H1 (cell line): Measurements from ENCODE around the gene BCAR3. TPM values are rescaled to one million over a fixed set of nuclear protein-coding genes. Genes with fewer than 3 reads are reported as not detected.

Experiments
- CTCF ChIA-PET: fragments of 300-600 bp; sonication (Branson Sonifier 250); formaldehyde crosslinking; loops from one replicate; lab custom pipeline; 2021; ENCODE audit not compliant: partially characterized antibody; lab: Charles Lee
- POLR2A ChIA-PET: fragments of 300-600 bp; sonication (Branson Sonifier 250); formaldehyde crosslinking; loops from one replicate; lab custom pipeline; 2021; ENCODE audit warnings: inconsistent platforms; ENCODE audit not compliant: partially characterized antibody; lab: Charles Lee
- DNase-seq, 2 experiments: peaks; one replicate each; pipeline versions ENCODE4 v3.0.0 to v3.0.0-alpha.2; 2010 to 2022; ENCODE audit warnings: low spot score in 2 of 2, low read depth in 1 of 2, mixed read lengths in 1 of 2
- FAIRE-seq: peaks from 2 replicates; lab custom pipeline; 2011; peaks lifted over from hg19 to GRCh38; lab: Jason Lieb, UNC
- H2AFZ ChIP-seq: 2 replicates; pipeline ENCODE4 v1.8.1; 2012; ENCODE audit warnings: low read length, inconsistent platforms
- H2AK5ac ChIP-seq: 2 replicates; pipeline ENCODE4 v1.6.1; 2013; ENCODE audit warnings: low read depth, low read length
- H2BK120ac ChIP-seq: replicated peaks from 2 replicates; pipeline ENCODE3; 2013; ENCODE audit warnings: low read depth, low read length, inconsistent platforms
- H2BK12ac ChIP-seq: 2 replicates; pipeline ENCODE4 v1.6.1; 2013; ENCODE audit warnings: low read depth, low read length
- H2BK15ac ChIP-seq: 2 replicates; pipeline ENCODE4 v1.6.1; 2013; ENCODE audit warnings: low read length
- H2BK20ac ChIP-seq: 2 replicates; pipeline ENCODE4 v1.6.1; 2013; ENCODE audit warnings: low read length
- H2BK5ac ChIP-seq: 2 replicates; pipeline ENCODE4 v1.6.1; 2013; ENCODE audit warnings: low read depth, low read length
- H3K14ac ChIP-seq: 2 replicates; pipeline ENCODE4 v1.6.1; 2013; ENCODE audit warnings: inconsistent platforms; ENCODE audit not compliant: insufficient read length
- H3K18ac ChIP-seq: 2 replicates; pipeline ENCODE4 v1.6.1; 2013; ENCODE audit warnings: low read length; ENCODE audit errors: extremely low read depth
- H3K23ac ChIP-seq: 2 replicates; pipeline ENCODE4 v1.6.1; 2013; ENCODE audit warnings: inconsistent platforms; ENCODE audit not compliant: insufficient read length
- H3K23me2 ChIP-seq: 2 replicates; pipeline ENCODE4 v1.6.1; 2013; ENCODE audit warnings: low read depth, low read length
- H3K27ac ChIP-seq: 2 replicates; pipeline ENCODE4 v1.6.1; 2011; ENCODE audit warnings: low read depth, low read length, inconsistent platforms
- H3K27me3 ChIP-seq, 4 experiments: replicated peaks in 1 of 4; 1 replicate in 1 of 4; 2 replicates in 3 of 4; pipeline versions ENCODE4 v1.6.1 to v1.8.1; 2011 to 2013; ENCODE audit warnings: low read length in 3 of 4, mild to moderate bottlenecking in 3 of 4, inconsistent platforms in 2 of 4, mixed read lengths in 2 of 4, moderate library complexity in 1 of 4; ENCODE audit not compliant: control insufficient read depth in 3 of 4, insufficient read depth in 3 of 4; ENCODE audit errors: extremely low read depth in 1 of 4
- H3K36me3 ChIP-seq, 4 experiments: 2 replicates each; pipeline versions ENCODE4 v1.6.1 to v1.8.1; 2011 to 2013; ENCODE audit warnings: mild to moderate bottlenecking in 4 of 4, low read length in 3 of 4, moderate library complexity in 2 of 4, control low read depth in 1 of 4, inconsistent platforms in 1 of 4; ENCODE audit not compliant: insufficient read depth in 4 of 4, control insufficient read depth in 2 of 4
- H3K4ac ChIP-seq: replicated peaks from 2 replicates; pipeline ENCODE3; 2013; ENCODE audit warnings: low read length, low read depth, mixed read lengths, inconsistent platforms; ENCODE audit not compliant: insufficient read length
- H3K4me1 ChIP-seq, 4 experiments: replicated peaks in 1 of 4; 1 replicate in 1 of 4; 2 replicates in 3 of 4; pipeline versions ENCODE4 v1.6.1 to v1.8.1; 2011 to 2013; ENCODE audit warnings: low read length in 3 of 4, inconsistent platforms in 2 of 4, mixed read lengths in 1 of 4; ENCODE audit not compliant: insufficient read depth in 4 of 4, control insufficient read depth in 3 of 4
- H3K4me2 ChIP-seq, 2 experiments: 2 replicates each; pipeline versions ENCODE4 v1.6.1 to v1.8.1; 2011 to 2013; ENCODE audit warnings: low read depth in 2 of 2, low read length in 2 of 2, control low read depth in 1 of 2, inconsistent platforms in 1 of 2, mild to moderate bottlenecking in 1 of 2; ENCODE audit not compliant: insufficient read depth in 1 of 2
- H3K4me3 ChIP-seq, 4 experiments: fragments of 200-600, 300-600 bp in 1 of 4; sonication (generic), shearing (Covaris generic), sonication (Bioruptor Twin) in 1 of 4; 2 replicates each; pipeline versions ENCODE4 v1.5.1 to v1.8.1; 2011 to 2016; ENCODE audit warnings: low read length in 4 of 4, low read depth in 3 of 4, control low read depth in 2 of 4, inconsistent platforms in 2 of 4, mild to moderate bottlenecking in 2 of 4, mixed read lengths in 1 of 4, moderate library complexity in 1 of 4; ENCODE audit not compliant: insufficient read depth in 2 of 4; ENCODE audit errors: extremely low read depth in 1 of 4
- H3K56ac ChIP-seq: replicated peaks from 2 replicates; pipeline ENCODE3; 2013; ENCODE audit warnings: low read depth, mild to moderate bottlenecking, mixed read lengths, low read length, inconsistent platforms; ENCODE audit not compliant: insufficient read length
- H3K79me1 ChIP-seq: 2 replicates; pipeline ENCODE4 v1.6.1; 2013; ENCODE audit warnings: low read depth, low read length, control low read depth
- H3K79me2 ChIP-seq, 2 experiments: 2 replicates each; pipeline versions ENCODE4 v1.6.1 to v1.8.1; 2012 to 2013; ENCODE audit warnings: low read length in 2 of 2, mild to moderate bottlenecking in 2 of 2, inconsistent platforms in 1 of 2; ENCODE audit not compliant: insufficient read depth in 2 of 2, control insufficient read depth in 1 of 2
- H3K9ac ChIP-seq, 4 experiments: replicated peaks in 1 of 4; 1 replicate in 1 of 4; 2 replicates in 3 of 4; pipeline versions ENCODE4 v1.6.1 to v1.8.1; 2011 to 2013; ENCODE audit warnings: low read depth in 3 of 4, low read length in 3 of 4, control low read depth in 2 of 4, mild to moderate bottlenecking in 2 of 4, moderate library complexity in 2 of 4, inconsistent platforms in 1 of 4; ENCODE audit errors: extremely low read depth in 1 of 4
- H3K9me3 ChIP-seq, 2 experiments: 2 replicates each; pipeline versions ENCODE4 v1.6.1 to v1.8.1; 2012 to 2013; ENCODE audit warnings: mild to moderate bottlenecking in 2 of 2, moderate library complexity in 2 of 2, control low read depth in 1 of 2, inconsistent platforms in 1 of 2, low read depth in 1 of 2, low read length in 1 of 2, mixed read lengths in 1 of 2; ENCODE audit not compliant: insufficient read depth in 2 of 2
- H4K20me1 ChIP-seq, 2 experiments: replicated peaks in 1 of 2; 2 replicates each; pipeline versions ENCODE3 to v1.8.1; 2011 to 2013; ENCODE audit warnings: inconsistent platforms in 2 of 2, low read length in 2 of 2, mild to moderate bottlenecking in 1 of 2; ENCODE audit not compliant: insufficient read depth in 2 of 2, control insufficient read depth in 1 of 2
- H4K5ac ChIP-seq: 2 replicates; pipeline ENCODE4 v1.6.1; 2013; ENCODE audit warnings: low read length, low read depth, mixed read lengths, inconsistent platforms; ENCODE audit not compliant: insufficient read length
- H4K8ac ChIP-seq: 2 replicates; pipeline ENCODE4 v1.8.0; 2013; ENCODE audit warnings: mild to moderate bottlenecking, moderate library complexity, low read length, inconsistent platforms; ENCODE audit not compliant: insufficient read depth; ENCODE audit errors: extremely low read depth
- H4K91ac ChIP-seq: replicated peaks from 2 replicates; pipeline ENCODE3; 2013; ENCODE audit warnings: low read length, mixed read lengths, inconsistent platforms; ENCODE audit not compliant: insufficient read length
- EP300 ChIP-seq, 2 experiments: IDR thresholded peaks; 1 replicate in 1 of 2; 2 replicates in 1 of 2; pipeline ENCODE4 v1.6.1; 2011 to 2012; ENCODE audit warnings: low read depth in 2 of 2, low read length in 2 of 2, mild to moderate bottlenecking in 2 of 2, borderline replicate concordance in 1 of 2, inconsistent platforms in 1 of 2, moderate library complexity in 1 of 2
- POLR2AphosphoS5 ChIP-seq: IDR thresholded peaks from 2 replicates; pipeline ENCODE4 v1.6.1; 2011; ENCODE audit warnings: low read depth, low read length
- RAD21 ChIP-seq, 2 experiments: IDR thresholded peaks in 1 of 2; conservative IDR thresholded peaks in 1 of 2; 2 replicates each; pipeline ENCODE4 v1.6.1; 2011; ENCODE audit warnings: low read depth in 2 of 2, low read length in 2 of 2, improper control_type of control experiment in 1 of 2, inconsistent platforms in 1 of 2, mild to moderate bottlenecking in 1 of 2, moderate library complexity in 1 of 2
- SRF ChIP-seq: IDR thresholded peaks from 2 replicates; pipeline ENCODE4 v1.6.1; 2011; ENCODE audit warnings: mild to moderate bottlenecking, low read depth, low read length, moderate library complexity
- WGBS, 2 experiments: shearing (Covaris generic) in 1 of 2; methylation state at CpG; one replicate each; pipeline versions ENCODE4 v1.1.6 to v1.1.7; 2013 to 2015; ENCODE audit warnings: low lambda C conversion rate in 2 of 2, mixed read lengths in 2 of 2, inconsistent platforms in 1 of 2, low coverage in 1 of 2, missing lambda C conversion rate in 1 of 2; ENCODE audit not compliant: insufficient replicate concordance in 2 of 2, insufficient coverage in 1 of 2, insufficient read length in 1 of 2; ENCODE audit errors: extremely low coverage in 1 of 2, missing lambda C conversion rate in 1 of 2; 5-methylcytosine and 5-hydroxymethylcytosine counted together
- polyA plus RNA-seq, 7 experiments: library from polyadenylated mRNA; depleted of rRNA in 3 of 7; stranded (reverse) in 5 of 7; unstranded in 2 of 7; fragments of >200 nt in 5 of 7; fragments of 200-250 nt in 2 of 7; gene quantifications; 1 replicate in 5 of 7; 2 replicates in 1 of 7; 4 replicates in 1 of 7; pipeline versions ENCODE4 v1.2.1 to v1.2.3, GENCODE V29; 2011 to 2013; ENCODE audit warnings: missing spikeins in 2 of 7, mixed read lengths in 2 of 7
- total RNA-seq: library from RNA; stranded (reverse); fragmentation: NEBNext Ultra II Directional; extraction: Animal tissue kit (Norgen Biotek cat#: 25700); gene quantifications from 2 replicates; pipeline ENCODE4 v1.2.1, GENCODE V29; 2021

The BCAR3 gene
- total and polyA plus RNA-seq, 2 of the 8 experiments (the other 6 are each of a cell fraction or from before 2014, with no cell fraction given), result 5.6 to 9.2 TPM

DNA sequence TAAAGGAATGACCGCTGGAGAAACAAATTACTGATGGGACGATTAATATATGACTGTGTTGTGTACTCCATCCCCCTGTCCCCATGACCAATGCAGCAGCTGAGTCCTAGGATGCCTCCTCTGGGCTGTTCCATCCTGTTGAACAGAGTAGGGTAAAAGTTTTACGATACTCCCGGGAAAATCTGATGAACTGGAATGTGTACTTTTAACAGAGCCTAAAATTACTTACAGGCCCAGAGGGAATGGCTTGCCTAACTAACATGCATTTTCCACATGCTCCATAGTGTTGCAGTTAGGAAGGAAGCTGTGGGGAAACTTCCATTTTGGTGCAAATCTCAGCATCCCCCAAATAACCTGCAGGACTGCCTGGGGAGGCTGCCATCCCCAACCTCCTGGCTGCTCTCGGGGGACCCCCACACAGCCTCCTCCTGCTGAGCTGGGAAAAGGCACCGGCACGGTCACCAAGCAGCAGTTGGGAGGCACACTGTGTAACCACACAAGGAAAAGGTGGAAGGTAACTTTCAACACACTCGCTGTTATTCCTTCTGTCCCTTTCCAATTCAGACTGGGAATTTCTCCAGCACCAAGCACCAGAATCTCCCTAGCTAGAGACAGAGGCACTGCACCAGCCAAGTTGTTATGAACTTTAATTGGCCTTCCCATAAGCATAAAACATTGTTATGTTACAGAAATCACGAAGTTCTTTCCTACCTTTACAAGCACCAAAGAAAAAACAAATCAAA lies 97.2 kb downstream of the BCAR3 start:
- no peak overlapping the region for H3K9ac ChIP-seq
- no peaks in the 10 kb centered on the region for H4K20me1 ChIP-seq
- H3K23me2 ChIP-seq, result no peaks in the 10 kb centered on the region
- H3K4ac ChIP-seq, result no peak overlapping the region
- TF ChIP-seq EP300 (IDR thresholded peaks at IDR 0.05; ENCODE audit: borderline replicate concordance in 1 of 2, low read depth in 2 of 2, low read length in 2 of 2), result no peak
- TF ChIP-seq RAD21 (IDR thresholded peaks at IDR 0.05 in 1 of 2, conservative IDR thresholded peaks at IDR 0.05 in 1 of 2; ENCODE audit: low read depth in 2 of 2, low read length in 2 of 2), result no peak
- no peak for TF ChIP-seq POLR2AphosphoS5
- TF ChIP-seq SRF, result no peak
- TF ChIP-seq, all 59 proteins: peak for 0
- Histone ChIP-seq H3K4me1 (no peaks in the 10 kb centered on the region; a peak in 1 of 7 replicates), H4K8ac (no peak overlapping the region), H2AK5ac (no peak overlapping the region), H2BK20ac (no peak overlapping the region), H3K4me2 (no peak overlapping the region), H3K9me3 (no peaks in the 10 kb centered on the region), H2BK120ac (no peak overlapping the region), H2BK5ac (no peak overlapping the region), H2AFZ (no peak overlapping the region), H3K36me3 (peaks cover 0 to 12% (median 5%) of the 10 kb centered on the region in 4 experiments; a peak in 4 of 8 replicates), H2BK12ac (no peak overlapping the region), H3K27ac (no peak overlapping the region), H3K14ac (no peak overlapping the region), H4K5ac (no peak overlapping the region), H4K91ac (no peak overlapping the region), H3K4me3 (no peak overlapping the region), H3K79me2 (no peaks in the 10 kb centered on the region), H3K18ac (no peak overlapping the region), H3K56ac (no peak overlapping the region), H3K27me3 (no peaks in the 10 kb centered on the region), H3K79me1 (no peaks in the 10 kb centered on the region; the same call in 1 of the 2 replicates), H3K23ac (no peak overlapping the region), H2BK15ac (no peak overlapping the region)
- ChIA-PET POLR2A (no interaction called here), CTCF (interaction anchor here (1.1 to 1.6 kb wide), 3 partner anchors 8 to 259 kb away, joined by 3 to 4 read pairs (median 3); no protein-coding TSS in a partner anchor)
- no peak for FAIRE-seq
- WGBS, 2 experiments, result 82% methylated on average over 9 of the region's 9 CpGs; no CpG with 5 or more reads in 1 of the 2 experiments
- no peak for DNase-seq
